ENCODE results near the gene CAT. TPM values are rescaled to one million over a fixed set of nuclear protein-coding genes. Genes with fewer than 3 reads are reported as not detected.

The CAT gene
- polyA plus RNA-seq, 1 experiment = 104 TPM

GRCh38 chr11:34427186-34427805 is 11.4 kb upstream of the CAT start:
- ChIA-PET POLR2A (interaction anchor here (0.6 to 1.9 kb wide), 7 partner anchors 11 to 1544 kb away, joined by 3 to 9 read pairs (median 4); partner anchors contain the start of gene CAT), CTCF (interaction anchor here (1.0 kb wide), 1 partner anchor 69 kb away, joined by 3 read pairs; no protein-coding TSS in a partner anchor)
- peak; percentile 55 for DNase-seq (ENCODE audit: low read depth, low spot score)
- H3K4me3 ChIP-seq (ENCODE audit: low read depth, low read length) = no peak overlapping the region
- H3K9me3 ChIP-seq (ENCODE audit: control insufficient read depth, insufficient read depth, low read length) = no peaks in the 10 kb centered on the region
- no peak for TF ChIP-seq CTCF (IDR thresholded peaks at IDR 0.05; ENCODE audit: low read depth, low read length)
- H3K27me3 ChIP-seq (ENCODE audit: control insufficient read depth, insufficient read depth, low read length) = no peaks in the 10 kb centered on the region
- H3K27ac ChIP-seq (ENCODE audit: low read depth, low read length) = peak overlapping the region; percentile 58

GRCh38 chr11:34431979-34432378 is 6.8 kb upstream of the CAT start:
- DNase-seq (ENCODE audit: low read depth, low spot score) = no peak
- POLR2A ChIA-PET = no interaction called here
- TF ChIP-seq CTCF (IDR thresholded peaks at IDR 0.05; ENCODE audit: low read depth, low read length) = no peak
- CTCF ChIA-PET = no interaction called here
- Histone ChIP-seq H3K27ac (ENCODE audit: low read depth, low read length) (no peak overlapping the region), H3K4me3 (ENCODE audit: low read depth, low read length) (no peak overlapping the region), H3K9me3 (ENCODE audit: control insufficient read depth, insufficient read depth, low read length) (no peaks in the 10 kb centered on the region), H3K27me3 (ENCODE audit: control insufficient read depth, insufficient read depth, low read length) (no peaks in the 10 kb centered on the region)

- TF ChIP-seq CTCF (IDR thresholded peaks at IDR 0.05; ENCODE audit: low read depth, low read length) = no peak
- H3K27ac ChIP-seq (ENCODE audit: low read depth, low read length) = no peak overlapping the region
- DNase-seq (ENCODE audit: low read depth, low spot score) = no peak
- H3K4me3 ChIP-seq (ENCODE audit: low read depth, low read length) = no peak overlapping the region
- H3K27me3 ChIP-seq (ENCODE audit: control insufficient read depth, insufficient read depth, low read length) = no peaks in the 10 kb centered on the region
- CTCF ChIA-PET = interaction anchor here (1.0 kb wide), 1 partner anchor 60 kb away, joined by 4 read pairs; no protein-coding TSS in a partner anchor
- no peaks in the 10 kb centered on the region for H3K9me3 ChIP-seq (ENCODE audit: control insufficient read depth, insufficient read depth, low read length)
- POLR2A ChIA-PET = no interaction called here
Observed at GRCh38 chr11:34432822-34433221, 5.9 kb upstream of the CAT start.

- CTCF ChIA-PET = interaction anchor here (1.0 kb wide), 1 partner anchor 59 kb away, joined by 4 read pairs; no protein-coding TSS in a partner anchor
- TF ChIP-seq CTCF (IDR thresholded peaks at IDR 0.05; ENCODE audit: low read depth, low read length) = no peak
- POLR2A ChIA-PET = interaction anchor here (0.6 kb wide), 1 partner anchor 697 kb away, joined by 3 read pairs; no protein-coding TSS in a partner anchor
- no peaks in the 10 kb centered on the region for H3K9me3 ChIP-seq (ENCODE audit: control insufficient read depth, insufficient read depth, low read length)
- H3K27ac ChIP-seq (ENCODE audit: low read depth, low read length) = no peak overlapping the region
- no peaks in the 10 kb centered on the region for H3K27me3 ChIP-seq (ENCODE audit: control insufficient read depth, insufficient read depth, low read length)
- DNase-seq (ENCODE audit: low read depth, low spot score) = no peak
- H3K4me3 ChIP-seq (ENCODE audit: low read depth, low read length) = no peak overlapping the region
Observed at GRCh38 chr11:34433899-34434298, 4.8 kb upstream of the CAT start.

Data from AG04450 (cell line).